IMR-90 (cell line): ENCODE results near the gene PTEN.

ENCODE experiments used
- CEBPB ChIP-seq: IDR thresholded peaks from 2 replicates; pipeline ENCODE4 v1.6.1; 2012; ENCODE audit warnings: low read depth, low read length, improper control_type of control experiment
- CHD1 ChIP-seq: IDR thresholded peaks from 2 replicates; pipeline ENCODE4 v1.6.1; 2012; ENCODE audit warnings: low read depth, low read length, improper control_type of control experiment
- FOS ChIP-seq: fragments of 150-350 bp; IDR thresholded peaks from 2 replicates; pipeline ENCODE4 v1.6.1; 2016; ENCODE audit warnings: low read depth, low read length
- MAFK ChIP-seq: IDR thresholded peaks from 2 replicates; pipeline ENCODE4 v1.6.1; 2012; ENCODE audit warnings: low read depth, low read length, improper control_type of control experiment
- MAZ ChIP-seq: IDR thresholded peaks from 2 replicates; pipeline ENCODE4 v1.6.1; 2012; ENCODE audit warnings: low read depth, mild to moderate bottlenecking, low read length, improper control_type of control experiment, moderate library complexity, borderline replicate concordance
- MXI1 ChIP-seq: IDR thresholded peaks from 2 replicates; pipeline ENCODE4 v1.6.1; 2012; ENCODE audit warnings: low read depth, mild to moderate bottlenecking, low read length, moderate library complexity, borderline replicate concordance
- POLR2A ChIP-seq: IDR thresholded peaks from 2 replicates; pipeline ENCODE4 v1.6.1; 2012; ENCODE audit warnings: mild to moderate bottlenecking, low read depth, low read length
- RAD21 ChIP-seq: IDR thresholded peaks from 2 replicates; pipeline ENCODE4 v1.6.1; 2012; ENCODE audit warnings: low read length, improper control_type of control experiment
- RFX5 ChIP-seq: IDR thresholded peaks from 2 replicates; pipeline ENCODE4 v1.8.0; 2012; ENCODE audit warnings: low read depth, mild to moderate bottlenecking, low read length, moderate library complexity
- SMC3 ChIP-seq: fragments of 150-350 bp; IDR thresholded peaks from 2 replicates; pipeline ENCODE4 v1.6.1; 2016; ENCODE audit warnings: low read depth, mild to moderate bottlenecking, antibody characterized with exemption, low read length, moderate library complexity
- TF ChIP-seq, protein P1 (sequence below): conservative IDR thresholded peaks from 2 replicates; pipeline ENCODE4 v1.5.1; 2012; ENCODE audit warnings: mild to moderate bottlenecking, low read depth, low read length, improper control_type of control experiment
- TF ChIP-seq, protein P2 (sequence below): fragments of 150-350 bp; IDR thresholded peaks from 2 replicates; pipeline ENCODE4 v1.6.1; 2017; ENCODE audit warnings: mild to moderate bottlenecking, antibody characterized with exemption, low read length, low read depth
- TF ChIP-seq, protein P3 (sequence below): fragments of 150-350 bp; IDR thresholded peaks from 2 replicates; pipeline ENCODE4 v1.6.1; 2016; ENCODE audit warnings: low read depth, mild to moderate bottlenecking, low read length, moderate library complexity, borderline replicate concordance

DNA sequence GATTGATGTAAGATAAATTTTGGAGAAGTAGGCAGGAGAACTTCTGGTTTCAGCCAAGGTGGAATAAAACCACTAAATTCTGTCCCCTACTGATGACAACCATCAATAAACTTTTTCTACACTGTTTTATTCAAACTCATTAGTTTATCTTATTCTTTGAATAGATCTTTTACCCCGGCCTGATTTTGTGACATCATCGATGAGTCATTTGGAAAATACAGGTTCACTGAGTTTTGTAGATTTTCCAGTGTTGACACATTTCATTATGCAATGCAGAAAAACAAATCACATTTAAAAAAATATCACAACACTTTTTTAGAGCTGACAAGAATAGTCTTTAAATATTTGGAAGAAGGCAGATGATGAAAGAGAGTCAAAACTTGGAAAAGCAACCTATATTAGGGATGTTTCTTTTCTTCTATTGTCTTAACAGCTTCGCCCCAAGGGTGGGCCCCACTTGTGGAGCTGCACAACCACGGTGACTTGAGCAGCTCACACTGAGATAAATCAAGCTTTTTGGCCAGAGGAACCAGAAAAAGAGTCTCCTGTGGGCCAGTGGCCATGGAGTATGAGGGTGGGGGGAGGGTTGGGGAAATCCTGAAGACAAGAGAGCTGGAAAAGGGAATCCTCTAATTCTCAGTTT lies 112.8 kb downstream of the PTEN start:
- TF ChIP-seq FOS = peak; percentile 59; the same call in 1 of the 2 replicates
- TF ChIP-seq, protein P1, sequence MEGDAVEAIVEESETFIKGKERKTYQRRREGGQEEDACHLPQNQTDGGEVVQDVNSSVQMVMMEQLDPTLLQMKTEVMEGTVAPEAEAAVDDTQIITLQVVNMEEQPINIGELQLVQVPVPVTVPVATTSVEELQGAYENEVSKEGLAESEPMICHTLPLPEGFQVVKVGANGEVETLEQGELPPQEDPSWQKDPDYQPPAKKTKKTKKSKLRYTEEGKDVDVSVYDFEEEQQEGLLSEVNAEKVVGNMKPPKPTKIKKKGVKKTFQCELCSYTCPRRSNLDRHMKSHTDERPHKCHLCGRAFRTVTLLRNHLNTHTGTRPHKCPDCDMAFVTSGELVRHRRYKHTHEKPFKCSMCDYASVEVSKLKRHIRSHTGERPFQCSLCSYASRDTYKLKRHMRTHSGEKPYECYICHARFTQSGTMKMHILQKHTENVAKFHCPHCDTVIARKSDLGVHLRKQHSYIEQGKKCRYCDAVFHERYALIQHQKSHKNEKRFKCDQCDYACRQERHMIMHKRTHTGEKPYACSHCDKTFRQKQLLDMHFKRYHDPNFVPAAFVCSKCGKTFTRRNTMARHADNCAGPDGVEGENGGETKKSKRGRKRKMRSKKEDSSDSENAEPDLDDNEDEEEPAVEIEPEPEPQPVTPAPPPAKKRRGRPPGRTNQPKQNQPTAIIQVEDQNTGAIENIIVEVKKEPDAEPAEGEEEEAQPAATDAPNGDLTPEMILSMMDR = no peak
- TF ChIP-seq POLR2A = no peak
- 0 out of 2 replicates have a peak, but pooled peaks have one; percentile 22 for TF ChIP-seq CEBPB
- no peak for TF ChIP-seq RAD21
- TF ChIP-seq MXI1 = no peak
- TF ChIP-seq, protein P2, sequence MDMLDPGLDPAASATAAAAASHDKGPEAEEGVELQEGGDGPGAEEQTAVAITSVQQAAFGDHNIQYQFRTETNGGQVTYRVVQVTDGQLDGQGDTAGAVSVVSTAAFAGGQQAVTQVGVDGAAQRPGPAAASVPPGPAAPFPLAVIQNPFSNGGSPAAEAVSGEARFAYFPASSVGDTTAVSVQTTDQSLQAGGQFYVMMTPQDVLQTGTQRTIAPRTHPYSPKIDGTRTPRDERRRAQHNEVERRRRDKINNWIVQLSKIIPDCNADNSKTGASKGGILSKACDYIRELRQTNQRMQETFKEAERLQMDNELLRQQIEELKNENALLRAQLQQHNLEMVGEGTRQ = no peak
- TF ChIP-seq RFX5 = no peak
- no peak for TF ChIP-seq SMC3
- TF ChIP-seq CHD1 = no peak
- TF ChIP-seq MAZ = no peak
- no peak for TF ChIP-seq MAFK
- TF ChIP-seq, protein P3, sequence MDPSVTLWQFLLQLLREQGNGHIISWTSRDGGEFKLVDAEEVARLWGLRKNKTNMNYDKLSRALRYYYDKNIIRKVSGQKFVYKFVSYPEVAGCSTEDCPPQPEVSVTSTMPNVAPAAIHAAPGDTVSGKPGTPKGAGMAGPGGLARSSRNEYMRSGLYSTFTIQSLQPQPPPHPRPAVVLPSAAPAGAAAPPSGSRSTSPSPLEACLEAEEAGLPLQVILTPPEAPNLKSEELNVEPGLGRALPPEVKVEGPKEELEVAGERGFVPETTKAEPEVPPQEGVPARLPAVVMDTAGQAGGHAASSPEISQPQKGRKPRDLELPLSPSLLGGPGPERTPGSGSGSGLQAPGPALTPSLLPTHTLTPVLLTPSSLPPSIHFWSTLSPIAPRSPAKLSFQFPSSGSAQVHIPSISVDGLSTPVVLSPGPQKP = no peak
